Brain microvascular endothelial cell (primary cell): ENCODE results near the gene HK1.

ENCODE experiments used
- DNase-seq: peaks from one replicate; pipeline ENCODE4 v3.0.0-alpha.2; 2020
- H3K27ac ChIP-seq: fragments of 250-450 bp; sonication (Bioruptor Pico); 2 replicates; pipeline ENCODE4 v1.5.1; 2020; ENCODE audit warnings: mild to moderate bottlenecking, moderate library complexity
- H3K27me3 ChIP-seq: fragments of 250-450 bp; sonication (Bioruptor Pico); replicated peaks from 2 replicates; pipeline ENCODE4 v1.5.1; 2020; ENCODE audit warnings: mild to moderate bottlenecking
- H3K36me3 ChIP-seq: fragments of 250-450 bp; sonication (Bioruptor Pico); replicated peaks from 2 replicates; pipeline ENCODE4 v1.5.1; 2020; ENCODE audit warnings: mild to moderate bottlenecking
- H3K4me3 ChIP-seq: 2 replicates; pipeline ENCODE4 v1.5.1; 2011; ENCODE audit warnings: low read depth, mild to moderate bottlenecking, control low read depth, low read length, moderate library complexity
- in situ Hi-C: cut with HindIII; loops from 2 replicates; pipeline ENCODE4 v1.10.0; 2017; ENCODE audit warnings: low sequenced_read_pairs, low pct_ligation_motif_present
- TF ChIP-seq, protein P1 (sequence below): IDR thresholded peaks from 2 replicates; pipeline ENCODE4 v1.5.1; 2011; ENCODE audit warnings: low read depth, mild to moderate bottlenecking, moderate library complexity, low read length, control low read depth, inconsistent platforms; ENCODE audit errors: missing control alignments

Gene HK1

DNA sequence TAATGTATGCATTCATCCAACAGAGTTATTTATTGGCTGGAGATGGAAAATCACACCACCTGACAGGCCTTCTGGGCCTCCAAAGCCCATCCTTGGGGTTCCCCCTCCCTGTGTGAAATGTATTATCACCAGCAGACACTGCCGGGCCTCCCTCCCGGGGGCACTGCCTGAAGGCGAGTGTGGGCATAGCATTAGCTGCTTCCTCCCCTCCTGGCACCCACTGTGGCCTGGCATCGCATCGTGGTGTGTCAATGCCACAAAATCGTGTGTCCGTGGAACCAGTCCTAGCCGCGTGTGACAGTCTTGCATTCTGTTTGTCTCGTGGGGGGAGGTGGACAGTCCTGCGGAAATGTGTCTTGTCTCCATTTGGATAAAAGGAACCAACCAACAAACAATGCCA is 123.1 kb downstream of the HK1 start:
- Histone ChIP-seq H3K36me3 (peaks cover 28% of the 10 kb centered on the region), H3K27me3 (no peaks in the 10 kb centered on the region), H3K27ac (no peak overlapping the region), H3K4me3 (no peak overlapping the region)
- TF ChIP-seq, protein P1, sequence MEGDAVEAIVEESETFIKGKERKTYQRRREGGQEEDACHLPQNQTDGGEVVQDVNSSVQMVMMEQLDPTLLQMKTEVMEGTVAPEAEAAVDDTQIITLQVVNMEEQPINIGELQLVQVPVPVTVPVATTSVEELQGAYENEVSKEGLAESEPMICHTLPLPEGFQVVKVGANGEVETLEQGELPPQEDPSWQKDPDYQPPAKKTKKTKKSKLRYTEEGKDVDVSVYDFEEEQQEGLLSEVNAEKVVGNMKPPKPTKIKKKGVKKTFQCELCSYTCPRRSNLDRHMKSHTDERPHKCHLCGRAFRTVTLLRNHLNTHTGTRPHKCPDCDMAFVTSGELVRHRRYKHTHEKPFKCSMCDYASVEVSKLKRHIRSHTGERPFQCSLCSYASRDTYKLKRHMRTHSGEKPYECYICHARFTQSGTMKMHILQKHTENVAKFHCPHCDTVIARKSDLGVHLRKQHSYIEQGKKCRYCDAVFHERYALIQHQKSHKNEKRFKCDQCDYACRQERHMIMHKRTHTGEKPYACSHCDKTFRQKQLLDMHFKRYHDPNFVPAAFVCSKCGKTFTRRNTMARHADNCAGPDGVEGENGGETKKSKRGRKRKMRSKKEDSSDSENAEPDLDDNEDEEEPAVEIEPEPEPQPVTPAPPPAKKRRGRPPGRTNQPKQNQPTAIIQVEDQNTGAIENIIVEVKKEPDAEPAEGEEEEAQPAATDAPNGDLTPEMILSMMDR, result no peak
- DNase-seq, result no peak
- in situ Hi-C loops, result no loop called here

DNA sequence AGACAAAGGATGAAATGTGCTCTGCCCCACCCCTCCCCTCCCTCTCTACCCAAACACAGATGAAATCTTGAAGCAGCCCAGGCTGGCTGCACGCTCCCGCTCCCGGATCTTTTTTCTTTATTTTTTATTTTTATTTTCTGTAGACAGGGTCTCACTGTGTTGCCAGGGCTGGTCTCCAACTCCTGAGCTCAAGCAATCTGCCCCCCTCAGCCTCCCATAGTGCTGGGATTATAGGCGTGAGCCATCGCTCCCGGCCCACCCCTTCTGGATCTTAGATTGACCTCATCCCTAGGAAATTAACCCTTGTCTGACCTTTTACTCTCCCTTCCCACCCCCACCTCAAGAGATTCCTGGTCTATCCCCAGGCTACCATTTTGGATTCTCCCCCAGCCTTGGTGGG is 124.1 kb downstream of the HK1 start:
- Histone ChIP-seq H3K27me3 (no peaks in the 10 kb centered on the region), H3K36me3 (peaks cover 26% of the 10 kb centered on the region), H3K27ac (no peak overlapping the region), H3K4me3 (no peak overlapping the region)
- TF ChIP-seq, protein P1, result no peak
- no peak for DNase-seq
- in situ Hi-C loops, result no loop called here

DNA sequence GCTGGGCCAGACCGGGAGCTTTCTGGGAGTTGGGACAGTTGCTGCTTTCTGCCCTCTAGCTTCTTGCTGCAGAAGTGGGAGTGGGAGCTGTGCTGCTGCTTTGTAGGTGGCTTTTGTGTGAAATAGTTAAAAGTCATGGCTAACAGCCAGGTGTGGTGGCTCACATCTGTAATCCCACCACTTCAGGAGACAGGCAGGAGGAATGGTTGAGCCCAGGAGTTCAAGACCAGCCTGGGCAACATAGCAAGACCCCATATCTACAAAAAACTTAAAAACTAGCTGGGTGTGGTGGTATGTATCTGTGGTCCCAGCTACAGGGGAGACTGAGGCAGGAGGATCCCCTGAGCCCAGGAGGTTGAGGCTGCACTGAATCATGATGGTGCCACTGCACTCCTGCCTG is 124.8 kb downstream of the HK1 start:
- in situ Hi-C loops, result no loop called here
- TF ChIP-seq, protein P1, result peak; percentile 10
- Histone ChIP-seq H3K27ac (no peak overlapping the region), H3K4me3 (no peak overlapping the region), H3K36me3 (peaks cover 26% of the 10 kb centered on the region), H3K27me3 (no peaks in the 10 kb centered on the region)
- no peak for DNase-seq

DNA sequence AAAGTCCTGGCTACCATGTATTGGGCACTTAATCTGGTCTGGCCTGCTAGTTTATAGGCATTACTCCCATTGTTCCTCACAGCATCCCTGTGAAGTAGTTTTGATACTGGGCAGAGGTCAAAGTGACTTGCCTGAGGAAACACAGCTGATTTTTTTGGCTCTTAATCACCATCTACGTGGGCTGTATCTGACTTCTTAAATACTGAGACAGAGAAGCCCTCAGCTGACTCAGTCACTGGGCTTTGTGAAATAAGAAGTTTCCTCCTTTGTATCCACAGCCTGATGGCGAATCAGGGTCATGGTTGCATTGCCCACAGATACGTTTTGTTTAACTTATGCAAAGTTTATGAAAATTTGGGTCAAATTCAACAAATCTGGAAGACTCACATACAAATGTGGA is 125.2 kb downstream of the HK1 start:
- H3K27ac ChIP-seq, result peak overlapping the region; percentile 43
- no peaks in the 10 kb centered on the region for H3K27me3 ChIP-seq
- peak; percentile 74 for DNase-seq
- no peak overlapping the region for H3K4me3 ChIP-seq
- in situ Hi-C loops, result no loop called here
- TF ChIP-seq, protein P1, result no peak
- H3K36me3 ChIP-seq, result peaks cover 26% of the 10 kb centered on the region

DNA sequence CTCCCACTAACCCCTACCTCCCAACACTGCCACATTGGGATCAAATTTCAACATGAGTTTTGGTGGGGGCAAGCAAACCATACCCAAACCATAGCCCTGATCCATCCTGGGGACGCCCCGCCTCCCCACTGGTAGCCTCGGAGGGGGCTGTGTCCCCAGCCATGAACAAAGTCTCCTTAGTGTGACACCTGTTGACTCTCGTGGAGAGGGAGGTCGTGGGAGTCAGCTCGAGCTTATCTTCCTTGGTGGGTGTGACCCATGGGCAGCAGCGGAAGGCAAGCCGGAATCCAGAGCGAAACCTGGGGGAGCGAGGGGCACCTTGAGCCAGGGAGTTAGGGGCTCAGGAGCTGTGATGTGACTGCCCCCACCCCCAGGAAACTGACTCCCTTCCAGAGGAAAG is 126.5 kb downstream of the HK1 start:
- TF ChIP-seq, protein P1, result no peak
- no peak overlapping the region for H3K27ac ChIP-seq
- in situ Hi-C loops, result no loop called here

DNA sequence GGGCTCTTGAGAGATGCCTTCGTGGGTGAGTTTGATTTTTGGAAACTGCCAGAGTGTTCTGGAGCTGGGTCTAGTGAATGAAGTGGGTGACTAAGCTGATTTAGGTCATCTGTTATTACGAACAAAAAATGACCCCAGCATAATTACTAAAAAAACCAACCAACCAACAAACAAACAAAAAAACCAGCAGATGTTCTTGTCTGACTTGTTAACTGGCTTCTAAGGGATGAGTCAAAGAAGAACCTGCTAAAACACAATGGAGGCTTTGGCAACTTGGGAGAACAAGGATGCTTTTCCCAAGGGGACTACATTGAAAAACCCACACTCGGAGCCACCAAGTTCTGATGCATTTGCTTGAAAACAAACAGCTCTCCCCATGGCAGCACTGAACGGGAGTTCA is 126.9 kb downstream of the HK1 start:
- in situ Hi-C loops, result no loop called here
- Histone ChIP-seq H3K36me3 (peaks cover 20% of the 10 kb centered on the region), H3K27me3 (no peaks in the 10 kb centered on the region), H3K4me3 (no peak overlapping the region), H3K27ac (no peak overlapping the region)
- TF ChIP-seq, protein P1, result no peak
- no peak for DNase-seq

More for the DNA sequence above, 126.5 kb downstream of the HK1 start:
- H3K4me3 ChIP-seq, result no peak overlapping the region
- DNase-seq, result no peak
- H3K36me3 ChIP-seq, result peaks cover 20% of the 10 kb centered on the region
- no peaks in the 10 kb centered on the region for H3K27me3 ChIP-seq
